HK-2 (cell line): Measurements from ENCODE around the gene USP36.

Source experiments
- DNase-seq: peaks from one replicate; pipeline ENCODE4 v3.0.0-alpha.2; 2018; ENCODE audit not compliant: unreplicated experiment

USP36 gene

DNA sequence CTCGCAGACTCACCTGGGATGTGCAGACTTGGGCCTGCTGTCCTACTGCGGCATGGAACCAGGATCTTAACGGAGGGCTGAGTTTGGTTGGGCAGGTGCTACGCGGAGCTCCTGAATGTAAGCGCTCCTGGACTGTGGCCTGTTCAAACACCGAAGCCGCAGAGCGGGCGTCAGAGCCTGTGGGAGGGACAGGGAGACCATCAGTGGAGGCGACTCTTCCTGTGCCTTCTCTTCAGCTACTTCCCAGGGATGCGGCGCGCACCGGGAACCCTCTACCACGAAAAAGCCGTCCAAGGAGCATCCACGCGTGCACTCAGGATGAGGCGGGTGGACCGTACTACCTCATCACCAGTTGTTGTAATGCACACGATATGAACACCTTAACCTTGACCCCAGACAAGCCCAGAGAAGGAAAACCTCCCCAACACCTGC lies 2.0 kb downstream of the USP36 start:
- no peak for DNase-seq

DNA sequence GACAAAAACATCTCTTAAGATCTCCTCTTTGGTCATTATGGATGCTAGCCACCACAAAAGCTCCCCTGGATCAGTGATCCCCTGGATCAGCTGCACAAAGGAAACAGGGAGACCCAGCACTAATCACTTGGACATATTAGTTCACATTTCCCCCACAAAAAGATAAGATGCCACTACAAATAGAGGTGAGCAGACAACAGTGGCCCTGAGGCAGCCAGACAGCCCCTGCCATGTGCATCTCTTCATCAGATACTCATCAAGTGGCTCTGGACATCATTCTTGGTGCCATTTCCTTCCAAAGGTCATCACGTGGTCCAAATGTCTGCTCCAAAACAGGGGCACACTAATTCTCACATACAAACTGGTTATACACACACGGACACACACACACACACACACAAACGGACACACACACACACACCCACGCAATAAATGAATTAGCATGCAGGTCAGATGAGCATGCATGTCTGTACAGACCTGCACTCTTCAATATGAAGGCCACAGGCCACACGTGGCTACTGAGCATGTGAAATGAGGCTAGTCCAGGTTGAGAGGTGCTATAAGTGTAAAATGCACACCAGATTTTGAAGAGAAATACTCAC lies 4.1 kb downstream of the USP36 start:
- no peak for DNase-seq

DNA sequence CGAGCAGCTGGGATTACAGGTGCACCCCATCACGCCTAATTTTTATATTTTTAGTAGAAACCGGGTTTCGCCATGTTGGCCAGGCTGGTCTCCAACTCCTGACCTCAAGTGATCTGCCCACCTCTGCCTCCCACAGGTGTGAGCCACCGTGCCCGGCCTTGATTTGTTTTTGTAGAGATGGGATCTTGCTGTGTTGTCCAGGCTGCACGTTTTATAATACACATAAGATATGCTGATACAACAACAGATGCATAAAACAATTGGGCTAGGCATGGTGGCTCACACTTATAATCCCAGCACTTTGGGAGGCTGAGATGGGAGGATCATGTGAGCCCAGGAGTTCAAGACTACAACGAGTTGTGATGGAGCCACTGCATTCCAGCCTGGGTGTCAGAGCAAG lies 6.0 kb downstream of the USP36 start:
- no peak for DNase-seq

DNA sequence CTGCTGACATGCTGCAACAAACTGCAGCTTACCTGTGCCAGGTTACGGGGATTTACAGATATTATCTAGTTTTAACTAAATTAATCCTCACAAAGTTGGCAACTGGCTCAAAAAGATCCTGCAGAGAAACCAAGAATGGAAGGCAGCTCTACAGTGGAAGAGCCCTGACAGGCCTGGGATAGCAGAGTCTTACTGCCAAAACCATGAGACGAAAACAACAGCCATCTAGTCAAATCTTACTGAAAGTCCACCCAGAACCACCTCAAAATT lies 8.1 kb downstream of the USP36 start:
- DNase-seq: no peak

DNA sequence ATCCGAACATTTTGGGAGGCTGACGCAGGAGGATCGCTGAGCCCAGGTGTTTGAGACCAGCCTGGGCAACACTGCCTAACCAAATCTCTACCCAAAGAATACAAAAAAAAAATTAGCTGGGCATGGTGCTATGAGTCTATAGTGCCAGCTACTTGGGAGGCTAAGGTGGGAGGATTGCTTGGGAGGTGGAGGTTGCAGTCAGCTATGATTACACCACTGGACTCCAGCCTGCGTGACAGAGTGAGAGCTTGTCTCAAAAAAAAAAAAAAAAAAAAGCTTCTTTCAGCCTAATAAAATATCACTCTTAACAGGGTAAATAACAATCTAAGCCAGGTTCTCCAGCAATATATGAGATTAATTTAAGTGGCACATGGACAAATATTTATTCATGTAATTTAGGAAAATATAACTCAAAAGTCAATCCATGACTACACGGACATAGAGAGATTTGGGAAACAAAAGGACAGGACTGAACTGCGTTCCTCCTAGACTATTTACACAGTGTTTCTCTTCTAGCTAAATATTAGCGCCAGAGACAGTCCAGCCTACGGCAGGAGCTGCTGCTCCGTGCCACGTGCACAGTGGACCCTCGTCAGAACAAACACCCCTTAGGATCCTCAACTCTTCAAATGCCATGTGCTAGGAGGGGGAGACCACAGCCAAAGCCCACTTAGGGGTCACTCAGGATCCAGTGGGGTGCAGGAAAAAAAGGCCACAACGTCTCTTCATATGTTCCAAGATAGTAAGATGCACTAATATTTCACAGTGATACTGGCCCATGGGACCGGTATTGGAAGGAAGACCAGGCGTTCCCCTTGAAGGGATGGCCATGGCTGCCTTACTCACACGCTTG lies 8.7 kb downstream of the USP36 start:
- no peak for DNase-seq

DNA sequence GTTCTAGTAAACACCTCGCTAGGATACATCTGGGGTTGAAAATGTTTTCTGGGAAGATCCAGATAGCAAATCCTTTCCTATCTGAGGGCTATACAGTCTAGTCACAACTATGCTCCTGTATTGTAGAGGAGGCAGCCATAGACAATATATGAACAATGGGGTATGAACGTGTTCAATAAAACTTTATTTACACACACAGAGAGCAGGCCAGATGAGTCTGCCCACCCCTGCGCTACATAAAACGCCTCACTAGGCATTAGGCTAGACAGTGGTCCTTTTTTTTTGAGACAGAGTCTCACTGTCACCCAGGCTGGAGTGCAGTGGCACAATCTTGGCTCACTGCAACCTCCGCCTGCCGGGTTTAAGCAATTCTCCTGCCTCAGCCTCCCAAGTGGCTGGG lies 11.1 kb downstream of the USP36 start:
- no peak for DNase-seq

DNA sequence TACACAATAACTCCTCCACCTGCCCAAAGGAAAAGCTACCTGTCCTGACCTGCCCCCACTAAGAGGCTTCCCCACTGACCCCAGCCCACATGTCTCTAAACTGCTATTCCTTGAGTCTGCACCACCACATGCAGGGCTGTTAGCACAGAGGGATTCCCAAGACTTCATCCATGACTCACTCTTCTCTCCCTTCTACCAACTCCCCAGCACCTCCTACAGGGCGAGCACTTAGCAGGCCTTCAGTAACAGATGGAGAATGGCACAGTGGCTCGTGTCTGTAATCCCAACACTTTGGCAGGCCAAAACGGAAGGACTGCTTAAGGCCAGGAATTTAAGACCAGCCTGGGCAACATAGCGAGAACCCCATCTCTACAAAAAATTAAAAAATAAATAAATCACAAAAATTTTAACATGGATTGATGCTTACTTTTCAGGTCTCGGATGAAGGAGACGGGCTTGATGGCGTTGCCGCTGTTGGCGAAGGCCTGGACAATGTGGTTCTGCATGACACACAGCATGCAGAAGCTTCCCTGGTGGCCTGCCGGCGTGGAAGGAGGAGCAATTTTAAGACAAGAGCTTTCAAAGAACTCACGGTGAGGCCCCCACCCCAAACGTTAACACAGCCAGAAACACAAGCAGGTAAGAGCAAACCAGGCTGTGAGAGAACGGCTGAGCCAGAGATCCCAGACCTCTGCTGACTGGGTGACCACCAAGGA lies 12.0 kb downstream of the USP36 start:
- no peak for DNase-seq

DNA sequence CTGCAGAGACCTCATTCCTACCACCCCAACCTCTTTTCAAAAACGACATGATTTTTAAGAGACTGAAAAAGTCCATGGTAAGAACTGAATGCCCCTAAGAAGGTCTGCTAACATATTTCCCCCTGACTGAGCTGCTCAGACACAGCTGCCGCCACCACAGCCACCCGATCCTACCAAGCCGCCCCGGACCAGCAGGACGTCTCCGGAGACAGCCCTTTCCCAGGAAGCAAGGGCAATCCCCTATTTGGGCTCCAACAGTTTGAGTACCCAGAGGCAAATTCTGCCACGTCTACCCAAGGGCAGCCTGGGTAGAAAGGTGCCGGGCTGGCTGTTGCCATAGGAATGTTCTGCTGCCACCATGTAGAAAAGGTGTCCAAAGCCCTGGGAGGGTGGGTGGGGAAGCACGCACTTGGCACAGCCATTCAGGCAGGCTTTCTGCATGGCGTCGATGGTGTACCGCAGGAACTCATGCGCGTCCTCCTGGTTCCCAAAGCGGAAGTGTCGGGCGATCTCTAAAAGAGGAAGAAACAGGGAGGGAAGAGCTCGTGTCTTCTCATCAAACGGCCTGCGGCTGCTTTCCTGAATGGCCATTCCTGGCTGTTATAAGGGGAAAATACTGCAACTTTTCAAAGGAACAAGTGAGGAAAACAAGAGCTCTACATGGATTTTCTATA lies 13.6 kb downstream of the USP36 start:
- DNase-seq: no peak

DNA sequence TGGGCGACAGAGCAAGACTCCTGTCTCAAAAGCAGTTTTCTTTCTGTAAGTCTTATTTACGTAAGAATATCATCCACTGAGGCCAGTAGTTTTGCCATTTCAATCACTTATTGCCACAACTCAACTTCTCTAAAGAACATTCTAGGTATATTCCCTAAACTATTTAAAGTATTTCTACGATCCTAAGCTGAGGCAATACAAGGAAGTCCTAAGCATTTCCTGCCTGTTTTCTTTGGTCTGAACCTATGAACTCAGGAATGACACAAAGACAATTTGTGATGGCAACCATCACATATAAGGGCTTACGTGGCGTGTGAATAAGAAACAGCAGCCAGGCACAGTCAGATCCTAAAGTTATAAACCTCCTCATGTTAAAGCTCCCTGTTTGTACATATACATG lies 14.2 kb downstream of the USP36 start:
- no peak for DNase-seq

DNA sequence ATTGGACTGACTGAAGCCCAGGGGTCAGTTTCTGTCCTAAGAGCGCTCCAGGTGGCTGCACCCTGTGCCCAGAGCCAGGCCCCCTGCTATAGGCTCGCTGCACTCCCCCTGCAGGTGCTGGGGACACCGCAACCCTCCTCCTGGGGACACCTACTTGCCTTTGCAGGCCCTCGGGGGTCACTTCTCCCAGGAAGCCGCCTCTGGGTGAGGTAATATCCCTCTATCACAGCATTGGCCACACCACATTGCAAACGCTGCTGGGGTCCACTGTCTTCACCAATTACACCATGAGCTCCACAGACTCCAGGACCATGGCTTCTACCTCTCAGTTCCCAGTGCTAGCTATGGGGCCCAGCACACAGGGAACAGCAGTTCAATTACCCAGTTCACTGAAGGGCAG lies 14.9 kb downstream of the USP36 start:
- no peak for DNase-seq

DNA sequence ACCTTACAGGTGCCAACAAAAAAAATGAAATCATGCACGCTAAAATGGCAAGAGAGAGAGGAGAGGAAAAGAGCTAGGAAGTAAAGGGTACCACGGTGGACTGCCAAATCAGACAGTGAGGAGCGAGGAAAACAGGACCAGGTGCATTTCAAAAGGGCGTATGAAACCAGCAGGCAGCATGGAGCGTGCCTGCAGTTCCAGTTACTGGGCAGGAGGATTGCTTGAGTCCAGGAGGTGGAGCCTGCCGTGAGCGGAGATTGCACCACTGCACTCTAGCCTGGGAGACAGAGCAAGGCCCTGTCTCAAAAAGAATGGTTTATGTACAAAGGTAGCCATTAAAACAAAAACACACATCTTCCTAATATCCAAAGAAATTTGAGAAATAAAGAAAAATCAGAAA lies 16.4 kb downstream of the USP36 start:
- DNase-seq: no peak

DNA sequence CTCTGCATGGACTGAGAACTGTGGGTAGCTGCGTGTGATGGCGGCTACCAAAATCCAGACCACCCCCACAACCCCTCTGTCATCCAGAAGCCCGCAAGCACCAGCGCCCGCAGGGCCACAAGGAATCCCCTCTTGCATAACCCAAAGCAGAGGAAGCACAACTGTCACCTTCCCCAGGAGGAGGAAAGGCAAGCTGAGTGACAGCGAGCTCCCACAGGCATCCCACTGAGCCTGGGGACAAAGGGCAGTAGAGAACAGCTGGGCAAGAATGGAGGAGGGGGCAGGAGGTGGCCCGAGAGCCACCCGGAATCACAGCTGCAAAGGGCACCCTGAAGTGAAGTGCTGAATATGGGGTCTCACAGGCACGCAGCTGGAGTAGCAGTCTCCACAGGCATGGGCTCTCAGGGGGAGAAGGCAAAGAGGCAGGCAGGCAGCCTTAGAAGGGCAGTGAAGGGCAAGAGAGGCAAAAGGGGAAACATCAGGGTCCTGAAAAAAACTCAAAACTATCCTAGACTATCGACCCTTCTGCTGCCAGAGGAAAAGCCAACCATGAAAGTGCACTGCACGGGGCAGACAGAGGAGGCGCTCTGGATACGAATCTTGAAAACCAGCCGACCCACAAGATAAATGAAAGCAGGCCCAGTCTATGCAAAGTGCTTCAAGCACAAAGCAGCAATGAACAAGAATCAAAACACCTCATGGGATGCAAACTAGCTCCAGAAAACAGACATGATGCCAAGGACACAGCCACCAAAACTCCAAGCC lies 17.1 kb downstream of the USP36 start:
- no peak for DNase-seq

DNA sequence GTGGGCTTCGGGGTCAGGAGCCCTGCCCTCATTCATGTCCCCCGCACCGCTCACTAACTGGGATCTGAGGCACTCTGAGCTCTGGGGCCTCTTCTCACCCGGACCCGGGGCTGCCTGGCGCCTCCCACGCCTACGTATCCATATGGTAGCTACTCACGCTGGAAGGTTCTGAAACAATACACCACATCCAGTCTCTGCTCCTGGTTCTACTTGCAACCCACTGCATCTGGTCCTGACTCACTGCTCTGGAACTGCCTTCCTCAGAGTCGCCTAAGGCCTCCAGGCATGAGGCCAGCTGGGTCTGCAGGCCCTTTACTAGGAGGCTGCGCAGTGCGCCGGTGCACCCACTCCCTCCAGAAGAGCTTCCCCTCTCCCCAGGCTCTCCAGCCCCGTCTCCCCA lies 18.1 kb downstream of the USP36 start:
- DNase-seq: no peak

DNA sequence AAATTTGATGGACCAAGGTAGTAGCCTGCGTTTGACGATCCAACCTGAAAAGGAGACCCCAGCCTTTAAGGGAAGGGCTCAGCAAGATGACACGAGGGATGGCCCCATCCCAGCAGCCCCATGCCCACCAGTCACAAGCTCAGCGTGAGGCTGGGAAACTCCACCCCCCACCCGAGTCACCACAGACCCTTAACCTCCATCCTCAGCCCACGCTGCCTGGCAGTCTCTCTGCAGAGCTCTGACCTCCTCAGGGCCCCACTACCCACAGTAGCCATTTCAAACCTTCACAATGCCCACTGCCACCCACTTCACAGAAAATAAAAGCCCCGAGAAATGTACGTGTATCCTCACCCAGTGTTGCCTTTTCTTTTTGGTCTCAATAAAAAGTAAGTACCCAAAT lies 18.7 kb downstream of the USP36 start:
- no peak for DNase-seq

DNA sequence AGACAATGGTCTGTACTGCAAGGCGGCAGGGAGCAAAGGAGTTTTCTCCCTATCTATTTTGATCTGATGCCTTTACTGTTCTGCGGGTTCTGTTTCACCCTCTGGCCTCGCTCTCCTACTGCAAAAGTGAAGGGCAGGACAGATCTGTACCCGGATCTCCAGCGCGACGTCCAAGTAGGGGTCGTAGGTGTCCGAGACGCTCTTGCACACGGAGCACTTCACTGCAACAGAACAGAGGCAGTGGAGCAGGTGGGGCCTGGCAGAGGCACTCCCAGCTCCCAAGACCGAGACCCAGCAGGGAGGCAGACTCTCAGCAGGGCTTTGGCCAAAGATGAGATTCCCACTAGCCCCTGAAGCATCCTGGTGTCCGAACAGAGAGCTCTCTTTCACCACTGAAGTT lies 19.8 kb downstream of the USP36 start:
- DNase-seq: no peak

DNA sequence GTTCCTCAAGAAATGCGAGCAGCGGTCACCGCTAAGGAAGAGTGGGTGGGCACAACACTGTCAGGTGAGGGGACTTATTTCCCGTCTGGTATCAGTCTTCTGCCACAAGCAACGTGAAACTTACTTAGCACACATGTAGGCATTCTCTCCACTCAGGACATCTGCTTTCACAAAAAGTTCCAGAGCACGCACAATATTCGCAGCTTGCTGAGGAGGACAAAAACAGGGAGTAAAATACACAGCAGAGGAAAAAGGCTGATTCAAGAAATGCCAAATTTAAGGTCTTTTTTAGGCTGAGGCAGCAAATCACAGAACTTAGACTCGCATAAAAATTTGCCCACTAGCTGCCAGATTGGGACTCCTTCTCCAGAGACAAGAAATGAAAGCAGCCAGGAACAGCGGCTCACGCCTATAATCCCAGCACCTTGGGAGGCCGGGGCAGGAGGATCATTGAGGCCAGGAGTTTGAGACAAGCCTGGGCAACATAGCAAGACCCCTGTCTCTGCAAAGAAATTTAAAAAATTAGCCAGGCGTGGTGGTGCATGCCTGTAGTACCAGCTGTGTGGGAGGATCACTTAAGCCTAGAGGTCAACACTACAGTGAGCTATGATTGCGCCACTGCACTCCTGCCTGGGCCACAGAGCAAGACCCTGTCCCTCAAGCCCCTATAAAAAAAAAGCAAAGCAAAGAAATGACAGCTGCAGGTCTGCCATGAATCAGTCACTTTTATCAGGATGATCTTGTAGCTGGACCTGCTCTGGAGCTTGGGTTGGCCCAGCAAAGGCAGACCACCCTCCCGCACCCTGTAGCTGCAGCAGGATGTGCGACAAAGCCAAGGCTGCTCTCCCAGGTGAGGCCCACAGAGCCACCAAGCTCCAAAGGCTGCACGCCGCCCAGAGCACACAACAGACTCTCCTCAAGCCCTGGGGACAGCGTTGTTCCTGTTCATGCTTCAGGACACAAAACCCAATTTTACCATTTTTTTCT lies 20.5 kb downstream of the USP36 start:
- no peak for DNase-seq

DNA sequence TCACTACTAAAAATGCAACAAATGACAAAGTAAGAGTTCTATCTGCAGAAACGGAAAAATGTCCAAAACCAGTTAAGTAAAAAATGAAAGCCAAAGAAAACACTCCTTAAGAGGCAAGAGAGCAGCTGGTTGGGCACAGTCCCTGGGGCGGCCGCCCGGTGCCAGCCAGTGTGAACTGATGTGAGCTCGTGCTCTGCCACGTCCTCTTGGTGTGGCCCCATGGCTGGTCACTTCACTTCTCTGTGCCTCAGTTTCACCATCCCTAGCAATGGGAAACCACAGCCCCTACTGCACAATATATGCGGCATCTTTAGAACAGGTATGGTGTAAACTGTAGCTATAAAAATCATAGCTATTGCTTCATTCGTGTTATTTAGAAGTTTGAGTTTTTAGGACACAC lies 21.2 kb downstream of the USP36 start:
- DNase-seq: no peak

DNA sequence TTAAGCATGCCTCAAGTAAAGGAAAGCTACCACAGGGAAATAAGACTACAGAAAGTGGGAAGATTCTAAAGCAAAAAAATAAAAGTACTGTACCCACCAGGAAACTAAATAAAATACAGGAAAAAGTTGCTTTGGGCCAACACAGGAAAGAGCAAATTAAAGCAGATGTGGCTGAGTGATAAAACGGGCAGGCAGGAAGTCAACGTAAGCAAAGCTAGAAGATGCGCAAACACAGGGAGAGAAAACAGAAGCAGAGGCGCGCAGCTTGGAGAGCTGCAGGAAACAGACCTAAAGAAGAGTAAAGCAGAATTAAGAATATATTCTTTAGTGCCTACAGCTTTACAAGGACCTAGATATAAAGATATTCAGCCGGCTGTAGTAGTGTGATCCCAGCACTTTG lies 21.7 kb downstream of the USP36 start:
- DNase-seq: no peak

DNA sequence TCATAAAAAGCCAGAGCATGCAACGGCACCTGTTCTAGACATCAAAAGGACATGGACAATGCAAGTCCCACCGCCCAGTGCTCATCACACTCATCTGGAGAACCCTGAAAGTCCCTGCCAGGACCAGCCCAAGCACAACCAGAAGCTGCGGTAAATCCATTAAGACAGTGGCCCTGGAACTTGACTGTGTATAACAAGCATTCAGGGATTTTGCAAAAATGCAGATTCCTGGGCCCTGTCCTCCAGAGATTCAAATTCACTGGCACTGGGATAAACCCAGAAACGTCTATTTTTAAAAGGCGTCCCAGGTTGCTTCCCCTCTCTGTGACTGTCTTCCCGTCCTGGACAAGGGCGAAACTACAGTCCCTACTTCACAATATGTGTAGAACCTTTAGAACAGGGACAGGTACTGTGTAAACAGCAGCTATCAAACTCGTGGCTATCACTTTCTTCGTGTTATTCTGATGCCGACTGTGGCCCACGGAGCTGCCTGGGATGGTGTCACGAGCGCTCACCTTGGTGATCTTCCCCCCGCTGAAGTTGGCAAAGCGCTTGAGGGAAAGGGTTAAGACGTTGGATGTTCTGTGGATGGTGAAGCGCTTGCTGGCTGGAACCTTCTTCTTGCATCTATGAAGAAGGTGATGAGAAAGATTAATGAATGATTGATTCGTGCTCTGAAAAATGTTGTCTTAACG lies 22.3 kb downstream of the USP36 start:
- DNase-seq: no peak

DNA sequence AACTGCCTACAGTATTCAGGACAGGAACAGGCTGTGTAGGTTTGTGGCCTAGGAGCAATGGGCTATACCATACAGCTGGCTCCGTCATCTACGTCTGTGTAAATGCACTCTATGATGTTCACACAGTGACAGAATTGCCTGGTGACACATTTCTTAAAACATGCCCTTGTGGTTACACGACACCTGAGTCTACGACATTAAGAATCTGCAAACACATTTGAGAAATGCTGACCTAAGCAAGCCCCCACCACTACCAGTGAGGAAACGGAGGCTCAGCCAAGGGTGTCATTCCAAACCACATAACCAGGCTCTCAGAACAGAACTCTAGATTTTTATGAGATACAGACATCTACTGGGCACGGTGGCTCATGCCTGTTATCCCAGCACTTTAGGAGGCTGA lies 23.5 kb downstream of the USP36 start:
- peak; percentile 23 for DNase-seq
